D341Med (cell line): Measurements from ENCODE around the gene NREP.
A peak's percentile ranks its signal among the peaks of the same experiment; 100 is the strongest.
"Not testable (repeated sequence)": the region's sequence is repeated elsewhere in the genome, so short reads cannot be mapped to it uniquely, and the experiment has no call there.

ENCODE experiments used
- DNase-seq: peaks from one replicate; pipeline ENCODE4 v3.0.0; 2012; ENCODE audit warnings: low spot score

NREP gene

GRCh38 chr5:111739416-111739815, 17.6 kb downstream of the NREP start:
- no peak for DNase-seq

GRCh38 chr5:111738118-111738517, 18.9 kb downstream of the NREP start:
- no peak for DNase-seq

GRCh38 chr5:111737716-111738115, 19.3 kb downstream of the NREP start:
- no peak for DNase-seq

GRCh38 chr5:111735583-111736270, 21.3 kb downstream of the NREP start:
- peak; percentile 57 for DNase-seq

GRCh38 chr5:111734597-111734996, 22.4 kb downstream of the NREP start:
- DNase-seq, result no peak

GRCh38 chr5:111734013-111734412, 23.0 kb downstream of the NREP start:
- no peak for DNase-seq

GRCh38 chr5:111733571-111733970, 23.4 kb downstream of the NREP start:
- peak; percentile 45 for DNase-seq

- DNase-seq, result no peak
These were observed 25.4 kb downstream of the NREP start for GRCh38 chr5:111731638-111732037.

GRCh38 chr5:111730659-111731382, 26.2 kb downstream of the NREP start:
- no peak for DNase-seq

GRCh38 chr5:111728941-111729340, 28.1 kb downstream of the NREP start:
- DNase-seq, result no peak

- DNase-seq, result no peak
These were observed 30.0 kb downstream of the NREP start for GRCh38 chr5:111726986-111727385.

GRCh38 chr5:111722140-111722539, 34.9 kb downstream of the NREP start:
- DNase-seq, result no peak

- no peak for DNase-seq
These were observed 36.6 kb downstream of the NREP start for GRCh38 chr5:111720333-111720890.

- peak; percentile 61 for DNase-seq
These were observed 37.2 kb downstream of the NREP start for GRCh38 chr5:111719773-111720172.

- not testable (repeated sequence) for DNase-seq
These were observed 40.2 kb downstream of the NREP start for GRCh38 chr5:111716789-111717188.

- no peak for DNase-seq
These were observed 49.3 kb downstream of the NREP start for GRCh38 chr5:111707630-111708164.

GRCh38 chr5:111706345-111706744, 50.6 kb downstream of the NREP start:
- peak; percentile 70 for DNase-seq

- DNase-seq, result no peak
These were observed 52.4 kb downstream of the NREP start for GRCh38 chr5:111704452-111705085.

GRCh38 chr5:111703662-111704061, 53.3 kb downstream of the NREP start:
- DNase-seq, result no peak

GRCh38 chr5:111699976-111700375, 57.0 kb downstream of the NREP start:
- DNase-seq, result peak; percentile 62

- no peak for DNase-seq
These were observed 57.7 kb downstream of the NREP start for GRCh38 chr5:111699324-111699723.

GRCh38 chr5:111697881-111698757, 58.9 kb downstream of the NREP start:
- DNase-seq, result no peak
